PC-3 (cell line): ENCODE measurements around the gene CACNG5. TPM values are rescaled to one million over a fixed set of nuclear protein-coding genes. Genes with fewer than 3 reads are reported as not detected.

Experiments
- ATAC-seq: fragments of 200-7000 bp; cut with Tn5 transposase; 2 replicates; pipeline ENCODE4 v1.9.1; 2020; ENCODE audit warnings: mild to moderate bottlenecking, moderate library complexity
- BruUV-seq: library from RNA; stranded (reverse); fragments of 400-500 nt; replicated peaks from 2 replicates; lab custom pipeline; 2021; lab: Mats Ljungman, UMichigan
- CTCF ChIA-PET: fragments of 300-600 bp; sonication (Branson Sonifier 250); formaldehyde crosslinking; loops from one replicate; lab custom pipeline; 2022; ENCODE audit warnings: antibody characterized with exemption; lab: Charles Lee
- POLR2A ChIA-PET: fragments of 300-600 bp; sonication (Branson Sonifier 250); formaldehyde crosslinking; loops from one replicate; lab custom pipeline; 2022; ENCODE audit warnings: antibody characterized with exemption; ENCODE audit not compliant: unreplicated experiment; lab: Charles Lee
- DNase-seq: peaks from one replicate; pipeline ENCODE4 v3.0.0-alpha.2; 2015
- H2AFZ ChIP-seq: fragments of 300-600 bp; sonication (generic); 2 replicates; pipeline ENCODE4 v1.6.0; 2016; ENCODE audit warnings: antibody characterized with exemption, low read length
- H3F3A ChIP-seq: fragments of 300-600 bp; sonication (generic); one replicate; pipeline ENCODE4 v1.6.0; 2017; ENCODE audit warnings: antibody characterized with exemption, low read length, control low read depth, mild to moderate bottlenecking; ENCODE audit not compliant: unreplicated experiment
- H3K27ac ChIP-seq: fragments of 300-600 bp; sonication (generic); 2 replicates; pipeline ENCODE4 v1.5.1; 2016; ENCODE audit warnings: mild to moderate bottlenecking, low read length
- H3K27me3 ChIP-seq: fragments of 300-600 bp; sonication (generic); 2 replicates; pipeline ENCODE4 v1.6.1; 2016; ENCODE audit warnings: low read length, mixed read lengths
- H3K36me3 ChIP-seq: fragments of 300-600 bp; sonication (generic); 2 replicates; pipeline ENCODE4 v1.6.1; 2016; ENCODE audit warnings: low read depth, mixed run types, low read length, mixed read lengths
- H3K4me1 ChIP-seq: fragments of 300-600 bp; sonication (generic); 2 replicates; pipeline ENCODE4 v1.5.1; 2016; ENCODE audit warnings: low read length; ENCODE audit not compliant: insufficient read depth
- H3K4me2 ChIP-seq: fragments of 300-600 bp; sonication (generic); 2 replicates; pipeline ENCODE4 v1.6.0; 2016; ENCODE audit warnings: low read length
- H3K4me3 ChIP-seq: fragments of 300-600 bp; sonication (generic); 2 replicates; pipeline ENCODE4 v1.5.1; 2016; ENCODE audit warnings: mild to moderate bottlenecking, low read length, mixed read lengths
- H3K79me2 ChIP-seq: fragments of 300-600 bp; sonication (generic); 2 replicates; pipeline ENCODE4 v1.6.1; 2017; ENCODE audit warnings: low read length, mixed read lengths
- H3K9ac ChIP-seq: fragments of 300-600 bp; sonication (generic); 2 replicates; pipeline ENCODE4 v1.6.0; 2016; ENCODE audit warnings: mild to moderate bottlenecking, low read length
- H3K9me2 ChIP-seq: fragments of 300-600 bp; sonication (generic); replicated peaks from 2 replicates; pipeline ENCODE4 v1.6.1; 2016; ENCODE audit warnings: mixed run types, low read length, mixed read lengths
- H3K9me3 ChIP-seq: fragments of 300-600 bp; sonication (generic); 2 replicates; pipeline ENCODE4 v1.6.1; 2016; ENCODE audit warnings: low read length, mixed read lengths
- H4K20me1 ChIP-seq: fragments of 300-600 bp; sonication (generic); 2 replicates; pipeline ENCODE4 v1.6.1; 2016; ENCODE audit warnings: low read length, mixed read lengths
- EZH2 ChIP-seq: fragments of 300-600 bp; sonication (generic); IDR thresholded peaks from one replicate; pipeline ENCODE4 v1.6.1; 2017; ENCODE audit warnings: antibody characterized with exemption, mild to moderate bottlenecking, low read length; ENCODE audit not compliant: unreplicated experiment
- EZH2phosphoT487 ChIP-seq: fragments of 300-600 bp; sonication (generic); IDR thresholded peaks from 2 replicates; pipeline ENCODE4 v1.6.1; 2018; ENCODE audit warnings: mild to moderate bottlenecking, antibody characterized with exemption, low read length, borderline replicate concordance
- intact Hi-C: fragments of 100-400 bp; cut with micrococcal nuclease; formaldehyde crosslinking; loops from 2 replicates; pipeline ENCODE4 v1.9.0; 2023
- total RNA-seq: library from RNA; depleted of rRNA; stranded (reverse); fragments of >200 nt; gene quantifications from 2 replicates; pipeline ENCODE4 v1.2.3, GENCODE V29; 2014
- TF ChIP-seq, protein P1 (sequence below): fragments of 300-600 bp; sonication (generic); conservative IDR thresholded peaks from 2 replicates; pipeline ENCODE4 v1.5.1; 2017; ENCODE audit warnings: antibody characterized with exemption, low read depth, mild to moderate bottlenecking, low read length

The CACNG5 gene
- total RNA-seq, 1 experiment from 2014 or later = not detected

DNA sequence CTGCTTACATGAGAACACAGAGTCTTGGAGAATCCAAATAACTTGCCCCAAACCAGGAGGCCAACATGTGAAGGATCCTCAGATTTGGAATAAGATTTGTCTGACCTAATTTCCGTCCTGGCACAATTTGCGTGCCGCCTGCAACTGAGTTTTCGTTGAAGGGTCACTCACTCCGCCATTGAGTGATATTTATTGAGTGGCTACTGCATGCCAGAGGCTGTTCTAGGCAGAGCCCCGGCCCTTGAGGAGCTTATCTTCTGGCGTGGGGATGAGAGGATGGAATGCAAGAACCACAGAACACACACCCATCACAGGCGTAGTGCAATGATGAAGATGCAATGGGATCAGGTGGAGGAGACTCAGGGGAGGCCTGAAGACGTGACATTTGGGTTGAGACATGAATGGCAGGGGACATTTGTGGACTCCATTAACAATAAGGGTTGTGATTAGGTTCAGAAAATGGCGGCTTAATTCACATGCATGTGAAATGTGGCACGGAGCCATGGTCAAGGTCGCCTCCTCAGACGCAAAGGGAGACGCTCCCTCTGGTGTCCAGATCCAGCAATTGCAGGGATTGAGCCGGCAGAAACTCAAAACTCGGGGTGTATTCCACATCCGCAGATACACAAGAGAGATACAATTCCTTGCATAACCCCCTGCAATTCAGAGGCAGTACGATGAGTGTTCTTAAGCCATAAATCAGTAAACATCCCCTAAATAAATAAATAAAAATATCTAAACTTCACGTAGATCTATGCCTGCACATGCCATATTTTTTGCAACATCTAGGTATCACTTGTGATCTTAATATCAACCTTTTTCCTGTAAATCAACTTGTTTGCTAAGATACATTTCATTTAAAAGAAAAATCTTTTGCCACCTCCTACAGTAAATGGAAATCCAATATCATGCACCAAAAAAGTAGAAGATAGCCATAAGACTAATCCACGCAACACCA, 71.7 kb downstream of the CACNG5 start:
- H3K4me2 ChIP-seq = no peak overlapping the region
- CTCF ChIA-PET = no interaction called here
- no peaks in the 10 kb centered on the region for H3K79me2 ChIP-seq
- peak overlapping the region; percentile 40 for H2AFZ ChIP-seq
- H3K9me3 ChIP-seq = no peaks in the 10 kb centered on the region
- DNase-seq = peak; percentile 90
- no TSS peak for BruUV-seq
- no peak overlapping the region for H3K27ac ChIP-seq
- H3K27me3 ChIP-seq = no peaks in the 10 kb centered on the region
- TF ChIP-seq EZH2 (no peak), EZH2phosphoT487 (no peak)
- TF ChIP-seq, protein P1, sequence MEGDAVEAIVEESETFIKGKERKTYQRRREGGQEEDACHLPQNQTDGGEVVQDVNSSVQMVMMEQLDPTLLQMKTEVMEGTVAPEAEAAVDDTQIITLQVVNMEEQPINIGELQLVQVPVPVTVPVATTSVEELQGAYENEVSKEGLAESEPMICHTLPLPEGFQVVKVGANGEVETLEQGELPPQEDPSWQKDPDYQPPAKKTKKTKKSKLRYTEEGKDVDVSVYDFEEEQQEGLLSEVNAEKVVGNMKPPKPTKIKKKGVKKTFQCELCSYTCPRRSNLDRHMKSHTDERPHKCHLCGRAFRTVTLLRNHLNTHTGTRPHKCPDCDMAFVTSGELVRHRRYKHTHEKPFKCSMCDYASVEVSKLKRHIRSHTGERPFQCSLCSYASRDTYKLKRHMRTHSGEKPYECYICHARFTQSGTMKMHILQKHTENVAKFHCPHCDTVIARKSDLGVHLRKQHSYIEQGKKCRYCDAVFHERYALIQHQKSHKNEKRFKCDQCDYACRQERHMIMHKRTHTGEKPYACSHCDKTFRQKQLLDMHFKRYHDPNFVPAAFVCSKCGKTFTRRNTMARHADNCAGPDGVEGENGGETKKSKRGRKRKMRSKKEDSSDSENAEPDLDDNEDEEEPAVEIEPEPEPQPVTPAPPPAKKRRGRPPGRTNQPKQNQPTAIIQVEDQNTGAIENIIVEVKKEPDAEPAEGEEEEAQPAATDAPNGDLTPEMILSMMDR = peak; percentile 96
- peaks cover 14% of the 10 kb centered on the region for H3K4me1 ChIP-seq
- intact Hi-C loops = loop anchor here (1.0 kb wide), 2 partner anchors 46 to 191 kb away; no protein-coding TSS in a partner anchor
- no peaks in the 10 kb centered on the region for H4K20me1 ChIP-seq
- H3K9ac ChIP-seq = no peak overlapping the region
- peak; percentile 23 for ATAC-seq
- H3K9me2 ChIP-seq = no peaks in the 10 kb centered on the region
- POLR2A ChIA-PET = no interaction called here
- H3K4me3 ChIP-seq = no peak overlapping the region
- no peaks in the 10 kb centered on the region for H3F3A ChIP-seq
- H3K36me3 ChIP-seq = no peaks in the 10 kb centered on the region

DNA sequence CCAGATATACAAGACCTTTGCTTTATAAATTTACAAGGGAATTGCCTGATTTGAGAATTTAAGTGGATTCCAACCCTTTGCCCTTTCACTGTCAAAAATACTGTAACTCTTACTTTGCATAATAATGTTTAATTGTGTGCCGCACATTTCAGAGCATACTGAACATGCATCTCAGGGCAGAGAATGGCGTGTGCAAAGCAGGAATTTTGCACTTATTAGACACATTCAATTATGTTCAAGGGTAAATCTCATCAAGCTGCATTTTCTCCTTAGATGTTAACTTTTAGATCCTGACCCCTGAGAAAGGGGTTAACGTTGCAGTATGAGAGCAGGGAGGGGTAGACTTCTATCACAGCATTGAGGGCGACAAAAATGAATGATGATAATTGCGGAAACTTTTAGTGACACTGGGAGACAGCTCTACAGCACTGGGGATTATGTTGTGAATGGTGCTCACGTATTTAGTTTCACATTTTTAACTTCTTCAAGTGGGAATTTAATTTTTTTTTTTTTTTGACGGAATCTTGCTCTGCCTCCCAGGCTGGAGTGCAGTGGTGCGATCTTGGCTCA, 75.0 kb downstream of the CACNG5 start:
- CTCF ChIA-PET = no interaction called here

More for the DNA sequence above, 75.0 kb downstream of the CACNG5 start:
- peaks cover 9% of the 10 kb centered on the region for H3K4me1 ChIP-seq
- TF ChIP-seq, protein P1 = no peak
- no peak for TF ChIP-seq EZH2phosphoT487
- no peak for TF ChIP-seq EZH2
- POLR2A ChIA-PET = no interaction called here
- no peaks in the 10 kb centered on the region for H3K27me3 ChIP-seq
- no peaks in the 10 kb centered on the region for H3K36me3 ChIP-seq
- no peak overlapping the region for H2AFZ ChIP-seq
- intact Hi-C loops = no loop called here
- H3K4me2 ChIP-seq = no peak overlapping the region
- no peak for DNase-seq
- H3F3A ChIP-seq = no peaks in the 10 kb centered on the region
- no peak overlapping the region for H3K27ac ChIP-seq
- no peak overlapping the region for H3K9ac ChIP-seq
- BruUV-seq = no TSS peak
- H3K4me3 ChIP-seq = no peak overlapping the region
- no peaks in the 10 kb centered on the region for H4K20me1 ChIP-seq
- H3K79me2 ChIP-seq = no peaks in the 10 kb centered on the region
- no peaks in the 10 kb centered on the region for H3K9me2 ChIP-seq
- ATAC-seq = no peak
- H3K9me3 ChIP-seq = no peaks in the 10 kb centered on the region
